IPS-15b (cell line): ENCODE measurements around the gene ZMYND10.

ENCODE experiments used
- H3K27me3 ChIP-seq: one replicate; pipeline ENCODE4 v1.6.1; 2013; ENCODE audit warnings: low read length; ENCODE audit not compliant: control insufficient read depth, insufficient read depth
- H3K36me3 ChIP-seq: one replicate; pipeline ENCODE4 v1.6.1; 2013; ENCODE audit warnings: low read length; ENCODE audit not compliant: control insufficient read depth, insufficient read depth
- H3K4me1 ChIP-seq: one replicate; pipeline ENCODE4 v1.6.1; 2013; ENCODE audit warnings: mild to moderate bottlenecking, low read length; ENCODE audit not compliant: control insufficient read depth, insufficient read depth
- H3K4me3 ChIP-seq: one replicate; pipeline ENCODE4 v1.5.1; 2013; ENCODE audit warnings: low read depth, low read length
- H3K9ac ChIP-seq: one replicate; pipeline ENCODE4 v1.6.1; 2013; ENCODE audit warnings: low read depth, mild to moderate bottlenecking, low read length
- H3K9me3 ChIP-seq: one replicate; pipeline ENCODE4 v1.6.1; 2013; ENCODE audit warnings: mild to moderate bottlenecking, low read length; ENCODE audit not compliant: control insufficient read depth, insufficient read depth

Gene ZMYND10

GRCh38 chr3:50365842-50366220, 20.3 kb upstream of the ZMYND10 start:
- peak overlapping the region; percentile 75 for H3K4me3 ChIP-seq
- no peaks in the 10 kb centered on the region for H3K4me1 ChIP-seq
- no peaks in the 10 kb centered on the region for H3K9me3 ChIP-seq
- no peak overlapping the region for H3K9ac ChIP-seq
- peaks cover 17% of the 10 kb centered on the region for H3K27me3 ChIP-seq
- H3K36me3 ChIP-seq, result peaks cover 3% of the 10 kb centered on the region

DNA sequence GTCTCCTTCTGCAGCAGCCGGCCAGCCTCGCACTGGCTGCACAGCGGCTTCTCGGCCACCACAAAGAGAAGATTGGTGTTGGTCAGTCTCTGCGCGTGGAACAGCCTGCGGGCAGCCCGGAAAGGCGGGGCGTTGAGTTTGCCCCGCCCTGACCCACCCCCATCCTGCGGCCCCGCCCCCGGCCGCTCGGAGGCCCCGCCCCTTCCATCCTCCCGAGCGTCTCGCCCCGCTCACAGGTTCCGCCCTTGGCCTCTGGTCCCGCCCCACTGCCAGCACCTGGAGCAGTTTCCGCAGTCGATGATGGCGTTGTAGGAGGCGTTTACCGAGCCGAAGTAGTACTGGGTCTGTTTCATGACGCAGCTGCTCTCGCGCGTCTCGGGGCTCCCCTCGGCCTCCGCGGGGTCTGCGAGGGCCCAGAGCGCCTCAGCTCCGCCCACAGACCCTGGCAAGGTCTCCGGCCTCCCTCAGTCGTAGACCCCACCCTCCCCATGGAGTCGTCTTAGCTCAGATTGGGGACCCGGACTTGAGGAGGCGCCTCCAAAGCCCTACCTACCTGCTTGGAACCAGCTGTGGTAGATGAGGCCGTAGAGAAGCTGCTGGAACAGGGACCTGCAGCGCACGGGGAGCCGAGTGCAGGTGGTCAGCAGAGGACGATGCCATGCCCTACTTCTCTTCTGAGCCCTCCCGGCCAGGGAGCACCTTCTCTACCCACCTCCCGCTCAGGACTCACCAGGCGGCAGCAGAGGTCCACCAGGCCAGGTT, 19.7 kb upstream of the ZMYND10 start:
- peaks cover 3% of the 10 kb centered on the region for H3K36me3 ChIP-seq
- H3K9me3 ChIP-seq, result no peaks in the 10 kb centered on the region
- H3K9ac ChIP-seq, result no peak overlapping the region
- peaks cover 17% of the 10 kb centered on the region for H3K27me3 ChIP-seq
- H3K4me1 ChIP-seq, result no peaks in the 10 kb centered on the region
- peak overlapping the region; percentile 75 for H3K4me3 ChIP-seq

DNA sequence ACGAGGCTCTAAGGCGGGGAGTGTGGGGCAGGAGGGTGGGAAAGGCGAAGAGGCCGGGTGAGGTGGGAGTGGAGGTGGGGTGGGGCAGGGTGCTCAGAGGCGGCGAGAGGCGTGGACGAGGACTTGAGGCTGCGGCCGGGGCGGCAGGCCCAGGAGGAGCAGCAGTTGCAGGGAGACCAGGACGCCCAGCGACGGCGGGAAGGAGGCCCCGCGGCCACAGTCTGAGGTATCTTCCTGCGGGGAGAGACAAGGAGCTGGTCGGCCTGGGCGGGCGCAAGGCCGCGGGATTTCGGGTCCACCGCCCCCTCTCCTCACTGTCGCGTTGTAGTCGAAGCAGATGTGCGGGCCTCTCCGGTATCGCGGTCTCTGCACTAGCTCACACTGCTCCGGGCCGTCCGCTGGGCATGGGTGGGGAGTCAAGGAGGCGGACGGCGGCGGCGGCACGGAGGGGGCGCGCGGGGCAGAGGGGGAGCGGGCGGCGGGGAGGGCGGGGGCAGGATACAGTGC, 19.1 kb upstream of the ZMYND10 start:
- H3K4me3 ChIP-seq, result peak overlapping the region; percentile 50

GRCh38 chr3:50359760-50360110, 14.2 kb upstream of the ZMYND10 start:
- Histone ChIP-seq H3K4me3 (peak overlapping the region; percentile 69), H3K9me3 (no peaks in the 10 kb centered on the region), H3K27me3 (peaks cover 11% of the 10 kb centered on the region), H3K4me1 (peaks cover 3% of the 10 kb centered on the region), H3K9ac (no peak overlapping the region), H3K36me3 (peaks cover 21% of the 10 kb centered on the region)

More for the DNA sequence above, 19.1 kb upstream of the ZMYND10 start:
- peaks cover 3% of the 10 kb centered on the region for H3K4me1 ChIP-seq
- peaks cover 3% of the 10 kb centered on the region for H3K36me3 ChIP-seq
- no peaks in the 10 kb centered on the region for H3K9me3 ChIP-seq
- H3K27me3 ChIP-seq, result peaks cover 17% of the 10 kb centered on the region
- no peak overlapping the region for H3K9ac ChIP-seq

DNA sequence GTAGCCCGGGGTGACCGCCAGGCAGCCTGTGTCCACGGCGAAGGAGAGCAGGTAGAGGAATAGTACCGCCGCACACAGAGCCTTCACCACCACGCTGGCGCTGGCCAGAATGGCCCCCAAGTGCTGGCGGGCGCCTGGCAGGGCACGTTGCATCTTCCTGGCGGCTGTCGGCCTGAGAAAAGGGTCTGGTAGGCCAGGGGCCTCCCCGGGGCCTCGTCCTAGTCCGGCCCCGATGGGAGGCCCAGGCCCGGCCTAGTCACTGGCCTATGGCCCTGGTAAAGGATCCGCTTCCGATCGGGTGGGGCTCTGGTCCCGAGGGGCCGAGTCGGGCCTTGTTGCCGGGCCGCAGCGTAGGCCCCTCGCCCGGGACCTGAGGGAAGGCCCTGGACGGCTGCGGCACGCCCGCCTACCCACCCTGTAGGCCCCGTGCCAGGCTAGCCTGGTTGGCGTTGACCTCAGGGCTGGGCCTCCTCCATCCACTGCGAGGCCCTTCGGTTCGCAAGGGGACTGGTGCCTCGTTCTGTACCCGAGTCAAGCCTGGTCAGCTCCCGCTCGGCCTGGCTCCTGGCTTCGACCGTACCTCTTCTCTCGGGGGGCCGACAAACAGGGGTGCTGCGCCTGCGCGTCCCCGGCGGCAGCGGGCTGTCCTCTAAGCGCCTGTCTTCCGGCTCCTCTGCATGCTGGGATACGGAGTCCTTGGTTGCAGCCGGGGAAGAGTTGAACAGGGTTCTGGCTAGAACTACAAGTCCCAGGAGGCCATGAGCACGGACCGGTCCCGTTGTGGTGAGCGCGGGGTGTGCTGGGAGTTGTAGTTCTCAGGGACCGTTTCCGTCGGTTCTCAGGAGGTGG, 13.6 kb upstream of the ZMYND10 start, which contains the start of gene TMEM115:
TMEM115 (minus strand) TSS at position 611 of the 849 bp plus-strand sequence; CDS start at position 153, 458 bp downstream.
- Histone ChIP-seq H3K4me1 (peaks cover 3% of the 10 kb centered on the region), H3K9me3 (no peaks in the 10 kb centered on the region), H3K9ac (peak within 1 kb of the TSS; percentile 73), H3K4me3 (peak within 1 kb of the TSS; percentile 92), H3K27me3 (peaks cover 11% of the 10 kb centered on the region), H3K36me3 (peaks cover 25% of the 10 kb centered on the region)

DNA sequence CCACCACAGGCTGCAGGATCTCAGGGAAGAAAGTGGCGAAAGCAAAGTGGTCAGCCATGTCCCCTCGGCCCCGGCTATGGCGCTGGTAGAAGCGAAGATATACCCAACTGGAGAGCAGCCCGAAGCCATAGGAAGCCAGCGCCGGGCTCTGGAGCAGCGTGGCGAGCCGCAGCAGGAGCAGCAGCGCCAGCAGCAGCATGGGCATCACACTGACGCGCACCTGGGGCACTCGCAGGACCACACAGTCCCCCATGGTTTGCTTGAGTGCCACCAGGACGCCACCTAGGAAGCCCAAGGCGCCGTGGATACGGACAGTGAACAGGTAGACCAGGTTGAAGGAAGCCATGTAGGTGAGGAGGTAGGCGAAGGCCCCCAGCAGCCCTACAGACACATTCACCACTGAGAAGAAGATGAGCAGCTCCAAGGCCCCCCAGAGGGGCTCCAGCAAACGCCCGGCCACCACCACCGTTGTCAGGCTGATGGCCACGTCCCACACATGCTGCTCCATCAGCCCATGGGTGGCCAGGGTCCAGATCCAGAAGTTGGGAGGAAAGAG, 12.9 kb upstream of the ZMYND10 start:
- Histone ChIP-seq H3K4me1 (peaks cover 3% of the 10 kb centered on the region), H3K36me3 (peaks cover 30% of the 10 kb centered on the region)

GRCh38 chr3:50357481-50357880, 11.9 kb upstream of the ZMYND10 start:
- H3K9ac ChIP-seq, result no peak overlapping the region
- H3K4me3 ChIP-seq, result peak overlapping the region; percentile 92
- H3K4me1 ChIP-seq, result peaks cover 3% of the 10 kb centered on the region
- H3K36me3 ChIP-seq, result peaks cover 33% of the 10 kb centered on the region
- H3K27me3 ChIP-seq, result peaks cover 4% of the 10 kb centered on the region
- no peaks in the 10 kb centered on the region for H3K9me3 ChIP-seq

More for the DNA sequence above, 12.9 kb upstream of the ZMYND10 start:
- Histone ChIP-seq H3K27me3 (peaks cover 5% of the 10 kb centered on the region), H3K9ac (peak overlapping the region; percentile 73), H3K4me3 (peak overlapping the region; percentile 92), H3K9me3 (no peaks in the 10 kb centered on the region)

DNA sequence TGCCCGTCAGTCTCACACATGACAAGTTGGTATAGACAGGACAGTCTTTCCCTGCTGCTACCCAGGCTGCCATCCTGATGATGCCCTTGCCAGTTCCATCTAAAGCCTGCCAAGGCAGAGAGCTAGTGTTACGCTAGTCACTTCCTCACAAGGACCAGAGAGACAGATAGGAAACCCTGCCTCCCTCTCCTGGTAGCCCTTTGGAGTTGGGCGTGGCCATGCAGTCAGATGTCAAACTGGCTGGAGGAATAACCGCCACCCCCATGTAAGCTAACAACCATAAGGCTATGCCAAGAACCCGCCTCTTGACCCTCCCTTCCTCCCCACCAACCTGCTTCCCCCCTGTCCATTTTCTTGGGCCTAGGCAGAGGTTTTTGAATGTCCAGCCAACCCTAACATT, 11.0 kb upstream of the ZMYND10 start:
- Histone ChIP-seq H3K36me3 (peaks cover 33% of the 10 kb centered on the region), H3K27me3 (no peaks in the 10 kb centered on the region), H3K9ac (no peak overlapping the region), H3K4me1 (peaks cover 3% of the 10 kb centered on the region), H3K9me3 (no peaks in the 10 kb centered on the region), H3K4me3 (no peak overlapping the region)

DNA sequence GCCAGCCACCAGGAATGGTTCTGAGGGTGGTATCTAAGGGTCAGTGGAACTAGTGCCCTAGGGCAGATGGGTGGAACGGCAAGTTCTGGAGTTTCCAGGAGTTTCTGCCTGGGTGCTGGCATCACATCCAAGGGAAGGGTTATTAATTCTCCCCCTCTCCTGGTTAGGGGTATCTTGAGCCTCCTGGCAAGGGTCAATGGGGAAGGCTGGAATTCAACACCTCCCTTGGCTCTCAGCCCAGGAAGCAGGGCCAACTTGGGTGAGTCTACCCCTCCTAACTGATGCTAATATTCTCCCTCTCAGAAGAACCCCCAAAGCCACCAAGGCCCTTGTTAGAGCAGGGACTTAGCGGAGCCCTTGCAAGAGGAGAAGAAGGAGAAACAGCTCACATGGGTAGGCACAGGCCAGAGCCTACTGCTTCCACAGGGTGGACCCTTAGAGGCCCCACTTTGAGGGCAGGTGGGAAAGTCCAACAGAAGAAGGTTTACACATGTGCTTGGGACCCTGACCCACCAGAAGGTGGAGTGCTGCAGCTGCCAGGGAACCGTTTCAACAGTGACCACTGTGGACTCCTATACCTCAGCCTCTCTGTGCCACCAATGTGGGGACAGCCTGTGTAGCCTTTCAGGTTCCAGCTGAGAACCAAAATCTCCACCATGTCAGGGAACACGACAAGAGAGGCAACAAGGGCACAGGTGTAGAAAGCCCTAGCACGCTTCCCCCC, 10.5 kb upstream of the ZMYND10 start:
- H3K4me3 ChIP-seq, result no peak overlapping the region
- H3K27me3 ChIP-seq, result no peaks in the 10 kb centered on the region
- H3K9ac ChIP-seq, result no peak overlapping the region
- peaks cover 8% of the 10 kb centered on the region for H3K4me1 ChIP-seq
- H3K9me3 ChIP-seq, result no peaks in the 10 kb centered on the region
- H3K36me3 ChIP-seq, result peaks cover 33% of the 10 kb centered on the region

- Histone ChIP-seq H3K36me3 (peaks cover 33% of the 10 kb centered on the region), H3K27me3 (no peaks in the 10 kb centered on the region), H3K4me3 (no peak overlapping the region), H3K9me3 (no peaks in the 10 kb centered on the region), H3K4me1 (peaks cover 5% of the 10 kb centered on the region), H3K9ac (no peak overlapping the region)
Measured at GRCh38 chr3:50354850-50355249, 9.3 kb upstream of the ZMYND10 start.

GRCh38 chr3:50354186-50354764, 8.7 kb upstream of the ZMYND10 start:
- Histone ChIP-seq H3K27me3 (no peaks in the 10 kb centered on the region), H3K9ac (no peak overlapping the region), H3K4me3 (no peak overlapping the region), H3K36me3 (peaks cover 33% of the 10 kb centered on the region), H3K9me3 (no peaks in the 10 kb centered on the region), H3K4me1 (peaks cover 4% of the 10 kb centered on the region)
